GM18861 (cell line): ENCODE results near the gene AACS.
"Not testable (repeated sequence)": the region's sequence is repeated elsewhere in the genome, so short reads cannot be mapped to it uniquely, and the experiment has no call there.

ENCODE experiments used
- ATAC-seq: cut with Tn5 transposase; IDR thresholded peaks from one replicate; pipeline ENCODE4 v1.9.1; 2021; ENCODE audit not compliant: unreplicated experiment

AACS gene

GRCh38 chr12:125055591-125055990 lies 9.6 kb upstream of the AACS start:
- ATAC-seq, result no peak

GRCh38 chr12:125056306-125056705 lies 8.9 kb upstream of the AACS start:
- ATAC-seq, result no peak

GRCh38 chr12:125057708-125058107 lies 7.5 kb upstream of the AACS start:
- ATAC-seq, result no peak

- ATAC-seq, result no peak
Measured at GRCh38 chr12:125061229-125061628, 4.0 kb upstream of the AACS start.

- ATAC-seq, result not testable (repeated sequence)
Measured at GRCh38 chr12:125063522-125063921, 1.7 kb upstream of the AACS start.

- no peak for ATAC-seq
Measured at GRCh38 chr12:125064492-125064891, 743 bp upstream of the AACS start.

GRCh38 chr12:125065919-125066570 lies 810 bp downstream of the AACS start:
- ATAC-seq, result peak; percentile 7

GRCh38 chr12:125068391-125068790 lies 3.2 kb downstream of the AACS start:
- no peak for ATAC-seq

- ATAC-seq, result no peak
Measured at GRCh38 chr12:125069616-125070015, 4.4 kb downstream of the AACS start.

GRCh38 chr12:125070112-125070511 lies 4.9 kb downstream of the AACS start:
- ATAC-seq, result no peak

- no peak for ATAC-seq
Measured at GRCh38 chr12:125070661-125071390, 5.6 kb downstream of the AACS start.

- peak; percentile 42 for ATAC-seq
Measured at GRCh38 chr12:125071456-125071855, 6.2 kb downstream of the AACS start.

- no peak for ATAC-seq
Measured at GRCh38 chr12:125072496-125072895, 7.3 kb downstream of the AACS start.

GRCh38 chr12:125074294-125074693 lies 9.1 kb downstream of the AACS start:
- ATAC-seq, result not testable (repeated sequence)

GRCh38 chr12:125076103-125076502 lies 10.9 kb downstream of the AACS start:
- ATAC-seq, result no peak

- no peak for ATAC-seq
Measured at GRCh38 chr12:125079084-125079483, 13.8 kb downstream of the AACS start.

GRCh38 chr12:125079648-125080645 lies 14.7 kb downstream of the AACS start:
- no peak for ATAC-seq

- ATAC-seq, result no peak
Measured at GRCh38 chr12:125081427-125081826, 16.2 kb downstream of the AACS start.

GRCh38 chr12:125083072-125083471 lies 17.8 kb downstream of the AACS start:
- ATAC-seq, result no peak

- not testable (repeated sequence) for ATAC-seq
Measured at GRCh38 chr12:125088199-125088598, 23.0 kb downstream of the AACS start.

- no peak for ATAC-seq
Measured at GRCh38 chr12:125089083-125089482, 23.8 kb downstream of the AACS start.
